Central memory CD8-positive, alpha-beta T cell (primary cell): Measurements from ENCODE around the gene RNF4.
A peak's percentile ranks its signal among the peaks of the same experiment; 100 is the strongest.

ENCODE experiments used
- ATAC-seq: fragments of 150-1000 bp; cut with Tn5 transposase; replicated peaks from 2 replicates; pipeline ENCODE4 v1.10.0; 2022; ENCODE audit warnings: mild to moderate bottlenecking, moderate FRiP score, moderate number of reproducible peaks; ENCODE audit not compliant: poor library complexity, severe bottlenecking; ENCODE audit errors: extremely low read depth
- DNase-seq, 2 donors: peaks; one replicate each; pipeline ENCODE4 v3.0.0; 2021; ENCODE audit warnings: low spot score in 2 of 2
- H3K27ac Mint-ChIP-seq: one replicate; pipeline ENCODE4 v1.8.0; 2022; ENCODE audit warnings: low read depth, mild to moderate bottlenecking, moderate library complexity, mixed read lengths
- H3K27me3 Mint-ChIP-seq: one replicate; pipeline ENCODE4 v1.8.0; 2022; ENCODE audit warnings: mixed read lengths
- H3K36me3 Mint-ChIP-seq: one replicate; pipeline ENCODE4 v1.8.0; 2022; ENCODE audit warnings: mild to moderate bottlenecking, moderate library complexity, mixed read lengths; ENCODE audit not compliant: insufficient read depth
- H3K4me1 Mint-ChIP-seq: one replicate; pipeline ENCODE4 v1.8.0; 2022; ENCODE audit warnings: mixed read lengths
- H3K4me3 Mint-ChIP-seq: one replicate; pipeline ENCODE4 v1.8.0; 2022; ENCODE audit warnings: mild to moderate bottlenecking, moderate library complexity, mixed read lengths
- H3K9me3 Mint-ChIP-seq: one replicate; pipeline ENCODE4 v1.8.0; 2022; ENCODE audit warnings: mixed read lengths

RNF4 gene

DNA sequence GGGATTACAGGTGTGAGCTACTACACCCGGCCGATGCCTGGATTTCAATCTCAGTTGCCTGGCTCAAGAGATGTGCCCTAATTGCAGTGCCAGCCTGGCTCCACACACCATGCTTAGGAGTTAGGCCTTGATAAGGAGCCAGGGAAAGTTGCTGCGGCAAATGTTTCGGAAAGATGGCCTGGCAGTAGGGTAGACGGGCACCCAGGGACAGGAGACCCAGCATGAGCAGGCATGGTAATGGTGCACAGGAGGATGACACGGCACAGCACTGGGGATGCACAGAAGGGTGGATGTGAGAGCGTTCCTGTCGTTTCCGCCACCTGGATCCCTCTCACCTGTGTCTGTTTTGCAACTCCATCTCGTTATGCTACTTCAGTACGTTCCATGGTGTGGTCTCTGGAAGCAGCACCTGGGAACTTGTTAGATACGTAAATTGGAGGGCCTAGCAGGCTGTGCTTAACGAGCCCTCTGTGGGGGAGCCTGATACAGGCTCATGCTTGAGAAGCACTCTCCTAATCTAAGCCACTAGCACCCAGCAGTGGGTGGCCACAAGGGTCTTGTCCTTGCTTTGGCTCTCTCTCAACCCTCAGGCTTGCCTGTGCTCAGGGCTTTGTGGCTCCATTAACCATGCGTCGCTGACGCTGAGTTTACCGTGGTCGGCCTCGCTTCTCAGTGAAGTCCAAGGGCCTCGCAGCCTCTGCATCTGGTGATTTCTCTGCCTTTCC, 20.3 kb downstream of the RNF4 start:
- no peak overlapping the region for H3K4me3 Mint-ChIP-seq
- ATAC-seq: no peak
- H3K36me3 Mint-ChIP-seq: peaks cover 48% of the 10 kb centered on the region
- peaks cover 70% of the 10 kb centered on the region for H3K4me1 Mint-ChIP-seq
- no peak overlapping the region for H3K27ac Mint-ChIP-seq
- no peaks in the 10 kb centered on the region for H3K27me3 Mint-ChIP-seq
- no peak for DNase-seq
- no peaks in the 10 kb centered on the region for H3K9me3 Mint-ChIP-seq

DNA sequence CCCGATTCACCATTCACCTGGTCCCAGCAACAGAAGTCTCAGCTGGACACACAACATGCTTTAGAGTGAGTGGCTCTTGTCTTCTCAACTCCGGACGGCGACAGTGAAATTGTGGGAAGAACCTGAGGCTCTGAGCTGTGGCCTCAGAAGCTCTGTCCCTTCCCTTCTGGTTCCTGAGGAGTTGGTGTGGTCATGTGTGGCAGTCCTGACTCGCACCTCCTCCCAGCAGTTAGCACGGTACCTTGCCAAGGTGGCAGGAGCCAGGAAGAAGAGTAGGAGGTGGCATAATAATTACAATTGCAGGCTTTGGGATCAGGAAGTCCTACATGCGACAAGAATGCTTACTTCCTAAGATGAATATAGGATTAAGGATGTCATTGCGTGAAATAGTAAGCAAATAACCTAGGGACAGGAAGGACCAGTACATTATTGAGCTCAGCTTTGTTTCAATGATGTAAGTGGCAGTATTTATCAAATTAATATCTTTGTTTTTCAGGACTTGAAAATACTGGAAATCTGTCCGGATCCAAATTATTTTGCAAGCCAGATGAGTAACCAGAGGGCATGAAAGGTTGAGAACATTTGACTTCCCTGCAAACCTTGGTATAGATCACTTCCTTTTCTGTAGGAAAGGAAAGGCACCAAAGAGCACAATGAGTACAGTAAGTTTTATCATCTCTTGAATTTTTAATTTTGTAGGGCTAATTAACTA, 21.1 kb downstream of the RNF4 start:
- Mint-ChIP-seq H3K4me3 (no peak overlapping the region), H3K4me1 (peaks cover 62% of the 10 kb centered on the region), H3K27me3 (no peaks in the 10 kb centered on the region), H3K36me3 (peaks cover 49% of the 10 kb centered on the region), H3K9me3 (no peaks in the 10 kb centered on the region), H3K27ac (no peak overlapping the region)
- ATAC-seq (no peak), DNase-seq (no peak)

DNA sequence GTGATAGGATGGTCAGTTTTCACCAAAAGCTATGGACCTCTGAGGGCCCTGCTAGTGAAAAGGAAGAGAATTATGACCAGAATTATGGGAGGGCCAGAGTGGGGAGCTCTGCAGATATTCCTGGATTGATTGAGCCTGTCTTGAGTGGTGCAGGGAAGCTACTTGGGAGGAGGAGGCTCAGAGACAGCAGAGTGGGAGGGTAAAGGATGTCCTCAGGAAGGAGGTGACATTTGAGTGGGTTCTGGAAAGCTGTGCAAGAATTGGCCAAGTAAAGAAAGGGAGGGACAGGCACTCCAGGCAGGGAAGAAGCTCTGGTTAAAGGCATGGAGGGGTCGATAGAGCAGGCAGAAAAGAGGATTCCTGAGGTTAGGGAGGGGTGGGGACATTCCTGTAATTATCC, 24.1 kb downstream of the RNF4 start:
- DNase-seq (no peak), ATAC-seq (no peak)
- H3K4me3 Mint-ChIP-seq: no peak overlapping the region
- no peaks in the 10 kb centered on the region for H3K27me3 Mint-ChIP-seq
- H3K9me3 Mint-ChIP-seq: no peaks in the 10 kb centered on the region
- peaks cover 66% of the 10 kb centered on the region for H3K36me3 Mint-ChIP-seq
- peaks cover 41% of the 10 kb centered on the region for H3K4me1 Mint-ChIP-seq
- peak overlapping the region; percentile 65 for H3K27ac Mint-ChIP-seq

DNA sequence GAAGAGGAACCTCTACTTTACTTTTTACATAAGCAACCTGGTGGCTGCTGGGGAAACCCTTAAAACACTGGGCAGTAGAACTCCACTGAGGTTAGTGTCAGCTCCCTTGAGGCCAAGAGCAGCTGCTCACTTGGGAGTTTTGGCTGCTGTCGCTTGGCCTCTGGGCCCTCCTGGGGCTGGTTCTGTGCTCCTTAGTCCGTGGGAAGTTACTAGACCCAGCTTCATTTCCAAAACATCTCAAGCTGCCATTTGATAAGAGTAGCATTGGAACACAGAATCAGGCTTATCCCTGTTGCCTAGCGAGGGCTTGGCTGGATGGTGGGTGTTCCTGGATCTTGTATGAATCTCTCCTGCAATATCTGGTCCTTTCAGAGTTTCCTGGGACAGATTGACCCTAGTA, 26.1 kb downstream of the RNF4 start:
- Mint-ChIP-seq H3K4me1 (peaks cover 27% of the 10 kb centered on the region), H3K36me3 (peaks cover 73% of the 10 kb centered on the region)

DNA sequence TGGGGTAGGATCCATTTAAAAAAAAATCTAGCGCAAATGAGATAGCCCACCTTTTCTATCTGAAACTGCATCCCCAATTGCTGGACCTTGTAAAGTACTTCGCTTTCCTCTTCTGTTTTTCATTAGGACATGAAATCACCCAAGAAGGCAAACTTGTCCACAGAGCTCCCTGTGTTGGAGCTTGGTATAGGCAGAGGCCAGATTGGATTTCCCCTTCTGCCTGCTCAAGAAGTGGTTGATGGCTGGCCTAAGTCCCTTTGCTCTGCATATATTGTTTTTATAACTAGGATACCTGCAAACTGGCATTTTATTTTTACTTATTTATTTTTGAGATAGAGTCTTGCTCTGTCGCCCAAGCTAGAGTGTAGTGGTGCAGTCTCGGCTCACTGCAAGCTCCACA, 28.4 kb downstream of the RNF4 start:
- Mint-ChIP-seq H3K4me1 (peaks cover 22% of the 10 kb centered on the region), H3K27me3 (no peaks in the 10 kb centered on the region), H3K27ac (no peak overlapping the region), H3K4me3 (no peak overlapping the region), H3K9me3 (no peaks in the 10 kb centered on the region), H3K36me3 (peaks cover 73% of the 10 kb centered on the region)
- ATAC-seq: no peak
- no peak for DNase-seq

More for the DNA sequence above, 26.1 kb downstream of the RNF4 start:
- DNase-seq (no peak), ATAC-seq (no peak)
- H3K27me3 Mint-ChIP-seq: no peaks in the 10 kb centered on the region
- no peaks in the 10 kb centered on the region for H3K9me3 Mint-ChIP-seq
- H3K27ac Mint-ChIP-seq: no peak overlapping the region
- H3K4me3 Mint-ChIP-seq: no peak overlapping the region

DNA sequence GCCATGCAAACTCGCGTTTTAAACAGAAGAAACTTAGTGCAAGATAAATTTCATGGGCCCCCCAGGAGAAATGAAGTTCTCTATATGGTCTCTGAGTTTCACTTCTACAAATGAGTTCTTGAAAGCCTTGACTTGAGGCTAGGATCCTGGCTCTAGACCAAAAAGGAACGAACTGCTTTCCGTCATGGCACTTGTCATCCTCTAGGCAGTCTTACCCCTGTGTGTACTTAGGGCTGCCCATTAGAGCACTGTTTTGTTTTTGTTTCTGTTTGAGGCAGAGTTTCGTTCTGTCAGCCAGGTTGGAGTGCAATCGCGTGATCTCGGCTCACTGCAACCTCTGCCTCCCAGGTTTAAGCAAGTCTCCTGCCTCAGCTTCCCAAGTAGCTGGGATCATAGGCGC, 29.0 kb downstream of the RNF4 start:
- ATAC-seq (no peak), DNase-seq (no peak)
- no peaks in the 10 kb centered on the region for H3K27me3 Mint-ChIP-seq
- H3K4me3 Mint-ChIP-seq: no peak overlapping the region
- peaks cover 16% of the 10 kb centered on the region for H3K4me1 Mint-ChIP-seq
- H3K9me3 Mint-ChIP-seq: no peaks in the 10 kb centered on the region
- H3K36me3 Mint-ChIP-seq: peaks cover 67% of the 10 kb centered on the region
- no peak overlapping the region for H3K27ac Mint-ChIP-seq

DNA sequence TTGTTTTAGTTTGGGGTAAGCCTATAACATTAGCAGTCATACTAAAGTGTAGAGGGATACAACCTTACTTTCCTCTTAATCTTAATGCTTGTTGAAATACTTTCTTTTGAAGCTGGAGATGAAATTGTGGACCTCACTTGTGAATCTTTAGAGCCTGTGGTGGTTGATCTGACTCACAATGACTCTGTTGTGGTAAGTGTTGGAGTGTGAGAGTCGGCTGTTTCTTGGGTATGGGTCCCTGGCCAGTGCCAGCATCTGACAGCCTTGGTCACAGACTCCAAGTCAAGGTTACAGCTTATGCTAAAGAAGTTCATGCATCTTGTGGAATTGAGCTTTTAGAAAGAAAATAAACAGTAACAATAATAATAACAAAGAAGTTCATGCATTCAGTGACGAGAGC, 31.6 kb downstream of the RNF4 start:
- Mint-ChIP-seq H3K27me3 (no peaks in the 10 kb centered on the region), H3K36me3 (peaks cover 70% of the 10 kb centered on the region), H3K9me3 (no peaks in the 10 kb centered on the region), H3K27ac (no peak overlapping the region), H3K4me1 (peaks cover 12% of the 10 kb centered on the region), H3K4me3 (no peak overlapping the region)
- no peak for DNase-seq
- no peak for ATAC-seq

DNA sequence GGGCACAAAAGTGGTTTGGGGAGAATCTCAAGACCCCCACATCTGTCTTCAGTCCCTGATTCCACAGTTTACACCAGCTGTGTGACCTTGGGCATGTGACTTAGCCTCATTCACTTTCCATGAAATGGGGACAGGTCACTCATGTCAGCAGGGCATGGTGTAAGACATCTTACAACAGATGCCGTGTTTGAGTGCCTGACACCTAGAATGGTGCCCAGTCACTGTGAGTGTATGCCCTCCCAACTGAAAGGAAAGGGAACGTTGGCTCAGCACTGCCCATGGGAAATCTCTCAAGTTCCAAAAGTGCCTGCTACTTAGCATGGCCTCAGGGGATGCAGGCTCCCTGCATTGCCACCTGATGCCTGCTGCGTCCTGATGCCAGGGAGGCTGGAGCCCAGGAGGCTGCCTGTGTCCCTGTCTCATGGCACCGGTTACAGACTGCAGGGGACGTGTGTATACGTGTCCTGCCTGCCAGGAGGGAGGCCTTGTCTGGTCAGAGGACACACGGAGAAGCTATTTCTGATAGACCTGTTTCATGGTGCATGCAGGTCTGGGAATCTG, 32.2 kb downstream of the RNF4 start:
- no peaks in the 10 kb centered on the region for H3K9me3 Mint-ChIP-seq
- DNase-seq (no peak), ATAC-seq (no peak)
- no peaks in the 10 kb centered on the region for H3K27me3 Mint-ChIP-seq
- H3K4me3 Mint-ChIP-seq: peak overlapping the region; percentile 16
- H3K36me3 Mint-ChIP-seq: peaks cover 67% of the 10 kb centered on the region
- H3K27ac Mint-ChIP-seq: no peak overlapping the region
- H3K4me1 Mint-ChIP-seq: peaks cover 12% of the 10 kb centered on the region

DNA sequence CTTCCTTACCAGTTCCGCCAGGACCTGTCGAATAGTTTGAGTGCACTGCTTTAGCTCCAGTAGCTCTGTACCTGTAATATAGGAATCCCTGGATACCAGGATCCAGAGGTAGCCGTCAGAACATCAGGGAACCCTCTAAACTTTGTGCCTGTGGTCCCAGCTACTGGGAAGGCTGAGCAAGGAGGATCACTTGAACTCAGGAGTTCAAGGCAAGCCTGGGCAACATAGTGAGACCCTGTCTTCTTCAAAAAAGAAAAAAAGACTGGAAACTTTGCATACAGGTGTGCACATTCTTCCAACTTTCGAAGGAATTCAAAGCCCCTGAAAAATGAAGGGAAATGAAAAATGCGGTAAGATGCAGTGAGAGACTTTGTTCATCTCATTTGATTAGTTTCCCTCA, 34.9 kb downstream of the RNF4 start:
- DNase-seq: no peak
- no peak overlapping the region for H3K4me3 Mint-ChIP-seq
- peaks cover 24% of the 10 kb centered on the region for H3K4me1 Mint-ChIP-seq
- ATAC-seq: no peak
- peaks cover 67% of the 10 kb centered on the region for H3K36me3 Mint-ChIP-seq
- H3K27me3 Mint-ChIP-seq: no peaks in the 10 kb centered on the region
- no peak overlapping the region for H3K27ac Mint-ChIP-seq
- H3K9me3 Mint-ChIP-seq: no peaks in the 10 kb centered on the region

DNA sequence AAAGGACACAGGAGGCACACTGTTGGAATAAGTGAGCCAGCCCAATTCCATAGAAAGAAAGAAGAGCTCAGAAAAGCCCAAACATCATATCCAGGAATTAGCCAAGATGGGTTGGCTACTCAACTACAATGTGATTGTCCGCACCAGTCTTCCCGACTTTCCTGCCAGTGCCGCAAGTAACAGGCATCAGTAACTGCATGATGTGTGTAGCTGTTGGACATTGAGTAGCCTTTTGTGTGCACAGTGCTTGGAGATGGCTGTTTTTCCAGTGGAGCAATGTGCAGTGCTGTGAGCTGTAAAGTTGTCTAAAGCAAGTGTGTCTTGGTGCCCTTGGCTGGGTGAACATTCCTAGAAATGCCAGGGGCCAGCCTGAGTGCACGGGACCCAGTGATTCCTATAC, 38.4 kb downstream of the RNF4 start:
- Mint-ChIP-seq H3K27me3 (no peaks in the 10 kb centered on the region), H3K4me1 (peaks cover 44% of the 10 kb centered on the region), H3K4me3 (no peak overlapping the region), H3K9me3 (no peaks in the 10 kb centered on the region), H3K36me3 (peaks cover 55% of the 10 kb centered on the region), H3K27ac (peak overlapping the region; percentile 38)
- DNase-seq (no peak), ATAC-seq (no peak)

DNA sequence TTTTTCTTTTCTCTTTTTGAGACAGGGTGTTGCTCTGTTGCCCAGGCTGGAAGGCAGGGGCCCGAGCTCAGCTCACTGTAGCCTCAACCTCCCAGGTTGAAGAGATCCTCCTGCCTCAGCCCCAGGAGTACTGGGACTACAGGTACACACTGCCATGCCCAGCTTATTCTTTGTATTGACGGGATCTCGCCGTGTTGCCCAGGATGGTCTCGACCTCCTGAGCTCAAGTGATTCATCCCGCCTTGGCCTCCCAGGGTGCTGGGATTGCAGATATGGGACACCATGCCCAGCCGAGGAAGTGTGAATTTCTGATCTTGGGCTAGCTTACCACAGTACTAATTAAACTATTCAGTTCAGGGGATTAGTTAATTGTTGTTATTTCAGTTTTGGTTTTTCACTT, 38.9 kb downstream of the RNF4 start:
- peaks cover 45% of the 10 kb centered on the region for H3K4me1 Mint-ChIP-seq

DNA sequence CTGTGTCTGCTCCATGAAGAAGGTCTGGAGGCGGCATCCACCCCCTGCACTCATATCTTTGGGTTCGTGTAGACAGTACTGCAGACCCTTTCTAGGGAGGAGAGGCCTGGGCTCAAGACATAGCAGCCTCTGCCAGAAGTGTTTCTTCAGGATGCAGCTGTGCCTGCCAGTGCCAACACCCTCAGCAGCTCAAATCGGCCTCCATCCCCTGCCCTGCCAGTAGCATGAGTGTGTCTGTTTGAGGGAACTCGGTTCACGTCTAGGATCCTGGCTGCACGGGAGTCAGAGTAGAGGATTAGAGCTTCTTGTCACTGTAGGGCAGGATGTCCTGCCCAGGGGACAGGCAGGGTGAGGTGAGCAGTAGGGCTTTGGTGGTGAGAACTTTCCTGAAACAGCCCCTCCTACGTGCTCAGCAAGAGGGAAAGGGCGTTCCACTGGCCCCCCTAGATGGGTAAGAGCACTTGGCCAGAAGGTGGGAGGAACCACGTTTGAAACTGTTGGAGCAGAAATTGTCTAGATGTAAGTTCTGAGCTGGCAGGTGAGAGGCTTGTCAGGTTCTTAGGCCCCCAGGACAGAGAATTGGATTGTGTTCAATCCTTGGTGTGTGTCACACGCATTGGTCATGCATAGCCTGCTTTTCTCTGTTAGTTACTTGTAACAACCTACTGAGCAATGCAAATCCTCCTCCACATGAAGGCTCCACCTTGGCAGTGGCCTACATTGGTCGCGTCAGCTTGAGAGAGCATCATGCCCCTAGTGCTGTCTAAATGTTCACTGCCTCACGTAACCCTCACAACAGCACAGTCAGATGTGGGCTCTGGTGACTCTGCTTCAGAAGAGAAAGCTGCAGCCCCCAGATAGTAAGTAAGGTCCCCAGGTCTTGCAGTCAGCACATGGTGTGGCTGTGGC, 41.7 kb downstream of the RNF4 start:
- Mint-ChIP-seq H3K27me3 (no peaks in the 10 kb centered on the region), H3K4me3 (peak overlapping the region; percentile 11), H3K27ac (peak overlapping the region; percentile 90), H3K36me3 (peaks cover 55% of the 10 kb centered on the region), H3K9me3 (no peaks in the 10 kb centered on the region), H3K4me1 (peaks cover 45% of the 10 kb centered on the region)
- ATAC-seq (no peak), DNase-seq (no peak)

More for the DNA sequence above, 38.9 kb downstream of the RNF4 start:
- no peak for DNase-seq
- Mint-ChIP-seq H3K27me3 (no peaks in the 10 kb centered on the region), H3K4me3 (no peak overlapping the region), H3K9me3 (no peaks in the 10 kb centered on the region), H3K36me3 (peaks cover 55% of the 10 kb centered on the region), H3K27ac (peak overlapping the region; percentile 38)
- no peak for ATAC-seq
